AG04450 (cell line): ENCODE measurements around the gene FOSL1. TPM values are rescaled to one million over a fixed set of nuclear protein-coding genes. Genes with fewer than 3 reads are reported as not detected.
"Not testable (repeated sequence)": the region's sequence is repeated elsewhere in the genome, so short reads cannot be mapped to it uniquely, and the experiment has no call there.

Source experiments
- CTCF ChIA-PET: fragments of 300-600, 350-600 bp; formaldehyde crosslinking; extraction: SDS; loops from one replicate; lab custom pipeline; 2022; ENCODE audit warnings: antibody characterized with exemption, inconsistent platforms; lab: Charles Lee
- POLR2A ChIA-PET: fragments of 350-600 bp; formaldehyde crosslinking; extraction: SDS; loops from one replicate; lab custom pipeline; 2021; ENCODE audit warnings: antibody characterized with exemption, inconsistent platforms; lab: Yijun Ruan, JAX
- DNase-seq: peaks from one replicate; pipeline ENCODE4 v3.0.0-alpha.2; 2011; ENCODE audit warnings: low read depth, low spot score
- H3K27ac ChIP-seq: one replicate; pipeline ENCODE4 v1.5.1; 2012; ENCODE audit warnings: low read depth, low read length, control low read depth
- H3K27me3 ChIP-seq: one replicate; pipeline ENCODE4 v1.6.0; 2012; ENCODE audit warnings: low read length; ENCODE audit not compliant: control insufficient read depth, insufficient read depth
- H3K4me3 ChIP-seq: 2 replicates; pipeline ENCODE4 v1.5.1; 2011; ENCODE audit warnings: mild to moderate bottlenecking, low read depth, low read length, control low read depth
- H3K9me3 ChIP-seq: 2 replicates; pipeline ENCODE4 v1.5.1; 2012; ENCODE audit warnings: low read length; ENCODE audit not compliant: control insufficient read depth, insufficient read depth
- CTCF ChIP-seq: IDR thresholded peaks from 2 replicates; pipeline ENCODE4 v1.5.1; 2011; ENCODE audit warnings: low read depth, low read length, control low read depth, inconsistent platforms
- polyA plus RNA-seq: library from polyadenylated mRNA; depleted of rRNA; stranded (reverse); fragments of >200 nt; gene quantifications from 2 replicates; pipeline ENCODE4 v1.2.3, GENCODE V29; 2011

Gene FOSL1
- polyA plus RNA-seq, 1 experiment = 7.9 TPM

GRCh38 chr11:65894034-65894591 lies 6.1 kb downstream of the FOSL1 start:
- DNase-seq = no peak
- Histone ChIP-seq H3K27me3 (no peaks in the 10 kb centered on the region), H3K27ac (peak overlapping the region; percentile 68), H3K9me3 (no peaks in the 10 kb centered on the region), H3K4me3 (peak overlapping the region; percentile 22; the same call in 1 of the 2 replicates)
- TF ChIP-seq CTCF = no peak
- POLR2A ChIA-PET = interaction anchor here (0.8 to 7.3 kb wide), 2 partner anchors 13 to 22 kb away, joined by 4 to 124 read pairs; no protein-coding TSS in a partner anchor
- CTCF ChIA-PET = interaction anchor here (0.9 kb wide), 1 partner anchor 35 kb away, joined by 3 read pairs; no protein-coding TSS in a partner anchor

GRCh38 chr11:65892661-65893317 lies 7.4 kb downstream of the FOSL1 start:
- H3K27me3 ChIP-seq = no peaks in the 10 kb centered on the region
- POLR2A ChIA-PET = interaction anchor here (1.1 to 7.3 kb wide), 3 partner anchors 8 to 24 kb away, joined by 3 to 153 read pairs (median 124); partner anchors contain the start of gene FOSL1
- CTCF ChIA-PET = interaction anchor here (1.0 kb wide), 1 partner anchor 33 kb away, joined by 5 read pairs; the partner anchor contains the start of gene MUS81
- peak overlapping the region; percentile 84 for H3K27ac ChIP-seq
- H3K4me3 ChIP-seq = peak overlapping the region; percentile 72
- TF ChIP-seq CTCF = no peak
- DNase-seq = no peak
- no peaks in the 10 kb centered on the region for H3K9me3 ChIP-seq

GRCh38 chr11:65892137-65892540 lies 8.0 kb downstream of the FOSL1 start:
- not testable (repeated sequence) for H3K27me3 ChIP-seq, H3K9me3 ChIP-seq, DNase-seq
- CTCF ChIA-PET = interaction anchor here (1.0 kb wide), 1 partner anchor 32 kb away, joined by 5 read pairs; the partner anchor contains the start of gene MUS81
- H3K27ac ChIP-seq = peak overlapping the region; percentile 84
- POLR2A ChIA-PET = interaction anchor here (1.1 to 7.3 kb wide), 3 partner anchors 8 to 24 kb away, joined by 3 to 153 read pairs (median 124); partner anchors contain the start of gene FOSL1
- H3K4me3 ChIP-seq = peak overlapping the region; percentile 72

GRCh38 chr11:65891219-65892136 lies 8.7 kb downstream of the FOSL1 start:
- Histone ChIP-seq H3K4me3 (peak overlapping the region; percentile 72), H3K9me3 (no peaks in the 10 kb centered on the region), H3K27me3 (no peaks in the 10 kb centered on the region), H3K27ac (peak overlapping the region; percentile 84)
- ChIA-PET CTCF (interaction anchor here (1.0 to 8.9 kb wide), 4 partner anchors 10 to 100 kb away, joined by 5 to 157 read pairs (median 34); partner anchors contain the start of genes CFL1, FOSL1 and MUS81), POLR2A (interaction anchor here (0.8 to 7.3 kb wide), 17 partner anchors 9 to 276 kb away, joined by 3 to 153 read pairs (median 5); partner anchors contain the start of genes BANF1, CFL1, EFEMP2 and EIF1AD)
- DNase-seq = no peak
- peak; percentile 30; the same call in 1 of the 2 replicates for TF ChIP-seq CTCF
